GM21381 (cell line): ENCODE data around the gene SLC12A7.
"Not testable (repeated sequence)": the region's sequence is repeated elsewhere in the genome, so short reads cannot be mapped to it uniquely, and the experiment has no call there.

Experiments used
- ATAC-seq: cut with Tn5 transposase; IDR thresholded peaks from one replicate; pipeline ENCODE4 v1.9.1; 2021; ENCODE audit warnings: mild to moderate bottlenecking, moderate library complexity; ENCODE audit not compliant: unreplicated experiment

The SLC12A7 gene

GRCh38 chr5:1083026-1083425 lies 28.8 kb downstream of the SLC12A7 start:
- not testable (repeated sequence) for ATAC-seq

DNA sequence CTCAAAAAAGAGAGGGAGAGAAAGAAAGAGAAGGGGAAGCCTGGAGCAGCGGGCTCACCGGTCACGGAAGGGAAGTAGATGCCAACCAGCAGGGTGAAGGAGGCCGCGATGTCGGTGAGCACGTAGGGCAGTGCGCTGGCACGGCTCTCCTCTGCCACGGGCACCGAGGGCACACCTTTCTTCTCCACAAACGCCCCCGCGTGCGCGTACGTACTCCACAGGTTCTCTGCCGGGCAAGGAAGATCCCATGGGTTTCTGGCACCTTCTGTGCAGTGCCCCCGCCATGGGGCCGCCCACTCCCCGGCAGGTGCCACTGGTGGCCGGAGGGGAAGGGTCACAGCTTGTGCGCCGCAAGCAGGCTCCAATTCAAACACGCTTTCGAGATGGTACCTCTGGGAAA lies 30.3 kb downstream of the SLC12A7 start:
- no peak for ATAC-seq

DNA sequence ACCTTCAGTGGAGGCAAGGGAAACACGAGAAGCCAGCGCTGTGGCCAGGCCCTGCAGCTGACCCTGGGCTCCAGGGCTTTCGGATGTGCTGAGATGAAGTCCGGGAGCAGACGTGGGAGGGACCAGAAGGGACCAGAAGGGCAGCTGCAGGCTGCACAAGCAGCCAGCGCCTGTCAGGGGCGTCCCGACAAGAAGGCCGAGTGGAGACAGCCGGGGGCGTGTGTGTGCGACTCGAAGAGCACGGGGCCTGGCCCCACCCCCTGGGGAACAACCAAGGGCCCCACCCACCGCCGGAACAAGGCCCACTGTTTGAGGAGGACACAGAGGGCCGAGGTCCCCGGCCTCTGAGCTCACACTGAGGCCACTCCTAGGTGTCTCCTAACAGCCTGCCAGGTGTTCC lies 31.4 kb downstream of the SLC12A7 start:
- no peak for ATAC-seq

DNA sequence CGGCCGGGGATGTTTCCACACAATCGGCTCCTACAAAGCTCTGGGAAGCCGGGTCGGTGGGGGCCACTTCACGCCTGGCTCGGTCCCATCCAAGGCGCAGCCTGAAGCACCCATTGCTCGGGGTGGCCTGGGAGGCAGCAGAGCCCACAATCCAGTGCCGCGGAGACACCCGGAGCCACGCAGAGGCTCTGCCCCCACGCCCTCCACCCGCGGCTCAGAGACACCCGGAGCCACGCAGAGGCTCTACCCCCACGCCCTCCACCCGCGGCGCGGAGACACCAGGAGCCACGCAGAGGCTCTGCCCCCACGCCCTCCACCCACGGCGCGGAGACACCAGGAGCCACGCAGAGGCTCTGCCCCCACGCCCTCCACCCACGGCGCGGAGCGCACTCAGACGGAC lies 31.9 kb downstream of the SLC12A7 start:
- no peak for ATAC-seq

- ATAC-seq, result no peak
These were observed 32.4 kb downstream of the SLC12A7 start for GRCh38 chr5:1079486-1079885.

- ATAC-seq, result no peak
These were observed 33.0 kb downstream of the SLC12A7 start for GRCh38 chr5:1078851-1079250.

GRCh38 chr5:1078206-1078605 lies 33.7 kb downstream of the SLC12A7 start:
- ATAC-seq, result no peak

GRCh38 chr5:1077491-1078020 lies 34.3 kb downstream of the SLC12A7 start:
- no peak for ATAC-seq

DNA sequence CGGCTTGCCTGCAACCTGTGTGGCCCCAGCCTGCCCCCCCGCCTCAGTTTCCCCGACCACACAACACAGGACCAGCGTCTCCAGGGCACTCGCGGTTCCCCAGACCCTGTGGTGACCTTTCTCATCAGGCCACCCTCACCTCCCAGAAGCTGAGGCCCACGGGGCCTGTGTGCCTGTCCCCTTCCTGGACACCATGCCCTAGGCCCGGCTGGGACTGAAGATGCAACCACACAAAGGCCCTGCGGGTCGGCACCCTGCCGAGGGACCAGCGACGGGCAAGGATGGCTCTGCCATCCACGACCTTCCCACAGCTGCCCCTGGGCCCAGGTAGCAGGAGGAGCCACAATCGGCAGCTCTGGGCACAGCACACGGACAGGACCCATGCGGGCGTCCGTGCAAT lies 34.8 kb downstream of the SLC12A7 start:
- no peak for ATAC-seq

DNA sequence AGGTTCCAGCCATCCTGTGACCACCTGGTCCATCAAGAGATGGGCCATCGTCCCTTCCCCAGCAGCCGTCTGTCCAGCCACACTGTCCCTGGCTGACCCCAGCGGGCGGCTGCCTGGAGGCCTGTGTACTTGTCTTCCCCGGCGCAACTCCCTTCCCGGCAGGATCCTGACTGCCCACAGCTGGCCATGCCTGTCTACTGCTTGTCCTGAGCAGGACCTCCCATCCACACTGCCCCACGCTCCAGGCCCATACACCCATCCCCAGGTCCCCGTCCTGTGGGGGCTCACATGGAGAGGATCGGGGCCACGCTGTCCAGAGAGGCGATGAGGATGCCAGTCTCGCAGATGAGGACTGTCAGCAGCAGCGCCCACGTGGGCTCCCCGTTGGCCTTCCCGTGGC lies 35.5 kb downstream of the SLC12A7 start:
- no peak for ATAC-seq

- ATAC-seq, result no peak
These were observed 35.9 kb downstream of the SLC12A7 start for GRCh38 chr5:1075931-1076330.

- ATAC-seq, result no peak
These were observed 36.3 kb downstream of the SLC12A7 start for GRCh38 chr5:1075555-1075881.

- ATAC-seq, result no peak
These were observed 36.9 kb downstream of the SLC12A7 start for GRCh38 chr5:1074816-1075554.

- no peak for ATAC-seq
These were observed 37.6 kb downstream of the SLC12A7 start for GRCh38 chr5:1074226-1074625.

GRCh38 chr5:1073239-1074102 lies 38.4 kb downstream of the SLC12A7 start:
- ATAC-seq, result no peak

- ATAC-seq, result no peak
These were observed 42.2 kb downstream of the SLC12A7 start for GRCh38 chr5:1069720-1070088.

GRCh38 chr5:1068895-1069719 lies 42.8 kb downstream of the SLC12A7 start:
- no peak for ATAC-seq

DNA sequence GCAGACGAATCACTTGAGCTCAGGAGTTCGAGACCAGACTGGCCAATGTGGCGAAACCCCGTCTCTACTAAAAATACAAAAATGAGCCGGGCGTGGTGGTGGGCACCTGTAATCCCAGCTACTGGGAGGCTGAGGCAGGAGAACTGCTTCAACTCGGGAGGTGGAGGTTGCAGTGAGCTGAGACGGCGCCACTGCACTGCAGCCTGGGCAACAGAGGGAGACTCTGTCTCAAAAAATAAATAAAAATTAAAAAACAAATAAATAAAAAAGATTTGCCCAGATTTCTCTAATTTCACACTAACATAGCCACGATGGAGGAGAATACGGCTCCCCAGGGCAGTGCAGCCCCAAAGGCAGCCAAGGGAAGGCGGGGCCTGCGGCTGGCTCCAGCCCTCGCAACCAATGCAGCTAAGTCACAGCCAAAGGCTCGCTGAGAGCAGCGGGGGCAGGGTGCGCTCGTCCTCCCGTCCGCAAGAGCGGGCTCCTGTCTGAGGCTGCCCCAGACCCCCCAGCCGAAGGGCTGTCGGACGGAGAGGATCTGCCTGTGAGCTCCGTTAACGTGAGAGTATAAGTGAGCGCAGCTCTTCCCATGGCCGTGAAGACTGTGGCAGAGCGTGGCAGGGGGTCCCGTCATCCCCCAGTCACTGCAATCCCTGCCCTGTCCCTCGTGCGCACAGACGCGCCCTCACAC lies 43.5 kb downstream of the SLC12A7 start:
- no peak for ATAC-seq

DNA sequence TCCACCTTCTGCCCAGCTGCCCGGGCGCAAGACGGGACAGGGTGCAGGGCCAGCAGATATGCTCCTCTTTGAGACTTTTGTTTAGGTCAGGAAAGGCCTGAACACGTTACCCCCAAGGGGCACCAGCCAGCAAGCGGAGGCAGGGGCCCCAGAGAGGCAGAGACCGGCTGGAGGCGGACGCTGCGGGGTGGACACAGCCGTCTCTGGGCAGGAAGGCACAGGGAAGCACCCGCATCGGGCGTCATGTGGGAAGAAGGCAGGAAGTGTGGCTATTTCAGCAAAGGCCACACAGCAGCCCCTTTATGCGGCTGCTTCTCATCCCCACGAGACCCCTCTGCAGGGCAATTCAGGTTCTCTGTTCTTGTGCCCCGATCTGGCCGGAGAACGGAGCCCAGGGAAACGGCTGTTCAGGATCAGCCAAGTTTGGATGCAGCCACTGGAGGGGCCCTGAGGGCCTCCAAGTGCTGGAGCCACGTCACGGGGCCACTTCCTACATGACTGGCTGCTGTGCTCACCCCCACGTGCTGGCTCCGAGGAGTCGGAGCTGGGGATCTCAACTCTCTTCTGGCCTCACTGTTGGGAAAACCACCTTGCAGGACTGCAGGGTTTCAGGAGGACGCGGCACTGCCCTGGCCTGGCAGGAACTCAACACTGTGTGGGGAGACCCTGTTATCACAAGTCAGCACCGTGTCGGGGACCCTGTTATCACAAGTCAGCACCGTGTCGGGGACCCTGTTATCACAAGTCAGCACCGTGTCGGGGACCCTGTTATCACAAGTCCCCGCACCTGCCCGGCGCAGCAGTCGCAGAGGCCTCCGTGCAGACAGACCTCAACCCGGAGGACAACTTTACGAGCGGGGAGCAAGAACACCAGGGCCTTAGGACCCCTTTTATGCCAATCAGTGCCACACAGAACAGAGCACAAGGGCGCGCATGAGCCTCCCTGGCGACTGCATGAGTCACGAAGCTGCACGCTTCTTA lies 44.4 kb downstream of the SLC12A7 start:
- no peak for ATAC-seq

DNA sequence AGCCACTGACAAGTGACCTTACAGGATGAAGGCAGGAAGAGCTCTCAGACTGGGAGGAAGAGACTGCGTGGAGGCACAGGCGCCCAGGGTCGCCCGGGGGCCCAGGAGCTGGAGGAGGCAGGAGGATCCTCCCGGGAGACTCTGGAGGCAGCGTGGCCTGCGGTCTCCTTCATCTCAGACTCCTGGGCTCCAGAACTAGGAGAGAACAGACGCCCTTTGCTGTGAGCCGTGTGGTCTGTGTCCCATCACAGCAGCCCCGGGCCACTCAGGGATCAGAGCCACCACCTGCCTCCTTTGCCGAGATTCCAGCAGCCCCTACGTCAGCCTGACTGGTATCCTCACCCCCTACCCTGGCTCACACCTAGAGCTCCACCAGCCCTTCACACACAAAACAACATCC lies 45.2 kb downstream of the SLC12A7 start:
- ATAC-seq, result no peak
